DND-41 (cell line): ENCODE results near the gene HOXB7.

ENCODE experiments used
- ATAC-seq: fragments of 200-7000 bp; cut with Tn5 transposase; 3 replicates; pipeline ENCODE4 v1.9.1; 2021; ENCODE audit warnings: low read depth; ENCODE audit not compliant: insufficient read depth
- DNase-seq: peaks from one replicate; pipeline ENCODE4 v3.0.0-alpha.2; 2020
- H2AFZ ChIP-seq: 2 replicates; pipeline ENCODE4 v1.6.0; 2012; ENCODE audit warnings: low read depth, low read length
- H3K27ac ChIP-seq: 2 replicates; pipeline ENCODE4 v1.5.1; 2012; ENCODE audit warnings: low read length, inconsistent platforms
- H3K27me3 ChIP-seq: fragments of 200-600 bp; sonication (generic); 2 replicates; pipeline ENCODE4 v1.6.0; 2012; ENCODE audit warnings: low read length, mild to moderate bottlenecking, inconsistent platforms; ENCODE audit not compliant: insufficient read depth, poor library complexity
- H3K36me3 ChIP-seq: 2 replicates; pipeline ENCODE4 v1.5.1; 2012; ENCODE audit warnings: low read length, inconsistent platforms; ENCODE audit not compliant: insufficient read depth
- H3K4me1 ChIP-seq: 2 replicates; pipeline ENCODE4 v1.5.1; 2012; ENCODE audit warnings: mild to moderate bottlenecking, low read length; ENCODE audit not compliant: insufficient read depth
- H3K4me2 ChIP-seq: 2 replicates; pipeline ENCODE4 v1.6.0; 2012; ENCODE audit warnings: mild to moderate bottlenecking, moderate library complexity, low read length, inconsistent platforms; ENCODE audit not compliant: insufficient read depth
- H3K4me3 ChIP-seq, 2 experiments: fragments of 200-600 bp in 1 of 2; shearing (Covaris generic) in 1 of 2; 2 replicates each; pipeline ENCODE4 v1.5.1; 2012 to 2016; ENCODE audit warnings: inconsistent platforms in 2 of 2, low read length in 2 of 2, mild to moderate bottlenecking in 2 of 2, low read depth in 1 of 2, moderate library complexity in 1 of 2
- H3K79me2 ChIP-seq: 2 replicates; pipeline ENCODE4 v1.6.0; 2012; ENCODE audit warnings: low read length, inconsistent platforms; ENCODE audit not compliant: insufficient read depth
- H3K9ac ChIP-seq: 2 replicates; pipeline ENCODE4 v1.6.0; 2012; ENCODE audit warnings: low read depth, mild to moderate bottlenecking, inconsistent platforms, low read length, moderate library complexity
- H3K9me3 ChIP-seq: 2 replicates; pipeline ENCODE4 v1.5.1; 2012; ENCODE audit warnings: low read length, moderate library complexity, mild to moderate bottlenecking, inconsistent platforms; ENCODE audit not compliant: insufficient read depth, severe bottlenecking
- H4K20me1 ChIP-seq: 2 replicates; pipeline ENCODE4 v1.6.0; 2012; ENCODE audit warnings: low read length; ENCODE audit not compliant: insufficient read depth
- EZH2 ChIP-seq: IDR thresholded peaks from 3 replicates; pipeline ENCODE4 v1.6.1; 2012; ENCODE audit warnings: borderline replicate concordance, low read depth, mild to moderate bottlenecking, moderate library complexity, low read length, inconsistent platforms; ENCODE audit not compliant: severe bottlenecking
- TF ChIP-seq, protein P1 (sequence below): IDR thresholded peaks from 2 replicates; pipeline ENCODE4 v1.5.1; 2012; ENCODE audit warnings: borderline replicate concordance, low read length, moderate library complexity, mild to moderate bottlenecking; ENCODE audit not compliant: poor library complexity, severe bottlenecking; ENCODE audit errors: extremely low read depth

The HOXB7 gene

DNA sequence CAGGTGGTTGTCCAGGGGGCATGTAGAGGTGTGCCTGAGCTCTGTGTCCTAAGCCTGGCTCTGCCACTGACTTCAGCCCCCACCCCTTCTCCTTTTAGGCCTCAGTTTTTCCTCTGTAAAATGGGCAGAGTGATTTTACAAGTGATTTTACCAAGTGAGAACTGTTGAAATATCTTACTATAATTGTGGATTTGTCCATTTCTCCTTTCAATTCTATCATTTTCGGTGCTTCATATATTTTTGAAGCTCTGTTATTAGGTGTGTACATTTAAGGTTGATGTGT lies 37.1 kb upstream of the HOXB7 start:
- Histone ChIP-seq H3K4me3 (no peak overlapping the region), H3K27ac (no peak overlapping the region), H3K4me1 (no peaks in the 10 kb centered on the region), H3K36me3 (no peaks in the 10 kb centered on the region), H3K4me2 (no peak overlapping the region), H2AFZ (no peak overlapping the region), H3K9ac (no peak overlapping the region), H4K20me1 (no peaks in the 10 kb centered on the region), H3K9me3 (no peaks in the 10 kb centered on the region), H3K27me3 (peaks cover 9% of the 10 kb centered on the region), H3K79me2 (no peaks in the 10 kb centered on the region)
- no peak for ATAC-seq
- TF ChIP-seq, protein P1, sequence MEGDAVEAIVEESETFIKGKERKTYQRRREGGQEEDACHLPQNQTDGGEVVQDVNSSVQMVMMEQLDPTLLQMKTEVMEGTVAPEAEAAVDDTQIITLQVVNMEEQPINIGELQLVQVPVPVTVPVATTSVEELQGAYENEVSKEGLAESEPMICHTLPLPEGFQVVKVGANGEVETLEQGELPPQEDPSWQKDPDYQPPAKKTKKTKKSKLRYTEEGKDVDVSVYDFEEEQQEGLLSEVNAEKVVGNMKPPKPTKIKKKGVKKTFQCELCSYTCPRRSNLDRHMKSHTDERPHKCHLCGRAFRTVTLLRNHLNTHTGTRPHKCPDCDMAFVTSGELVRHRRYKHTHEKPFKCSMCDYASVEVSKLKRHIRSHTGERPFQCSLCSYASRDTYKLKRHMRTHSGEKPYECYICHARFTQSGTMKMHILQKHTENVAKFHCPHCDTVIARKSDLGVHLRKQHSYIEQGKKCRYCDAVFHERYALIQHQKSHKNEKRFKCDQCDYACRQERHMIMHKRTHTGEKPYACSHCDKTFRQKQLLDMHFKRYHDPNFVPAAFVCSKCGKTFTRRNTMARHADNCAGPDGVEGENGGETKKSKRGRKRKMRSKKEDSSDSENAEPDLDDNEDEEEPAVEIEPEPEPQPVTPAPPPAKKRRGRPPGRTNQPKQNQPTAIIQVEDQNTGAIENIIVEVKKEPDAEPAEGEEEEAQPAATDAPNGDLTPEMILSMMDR, result no peak
- no peak for TF ChIP-seq EZH2
- no peak for DNase-seq

DNA sequence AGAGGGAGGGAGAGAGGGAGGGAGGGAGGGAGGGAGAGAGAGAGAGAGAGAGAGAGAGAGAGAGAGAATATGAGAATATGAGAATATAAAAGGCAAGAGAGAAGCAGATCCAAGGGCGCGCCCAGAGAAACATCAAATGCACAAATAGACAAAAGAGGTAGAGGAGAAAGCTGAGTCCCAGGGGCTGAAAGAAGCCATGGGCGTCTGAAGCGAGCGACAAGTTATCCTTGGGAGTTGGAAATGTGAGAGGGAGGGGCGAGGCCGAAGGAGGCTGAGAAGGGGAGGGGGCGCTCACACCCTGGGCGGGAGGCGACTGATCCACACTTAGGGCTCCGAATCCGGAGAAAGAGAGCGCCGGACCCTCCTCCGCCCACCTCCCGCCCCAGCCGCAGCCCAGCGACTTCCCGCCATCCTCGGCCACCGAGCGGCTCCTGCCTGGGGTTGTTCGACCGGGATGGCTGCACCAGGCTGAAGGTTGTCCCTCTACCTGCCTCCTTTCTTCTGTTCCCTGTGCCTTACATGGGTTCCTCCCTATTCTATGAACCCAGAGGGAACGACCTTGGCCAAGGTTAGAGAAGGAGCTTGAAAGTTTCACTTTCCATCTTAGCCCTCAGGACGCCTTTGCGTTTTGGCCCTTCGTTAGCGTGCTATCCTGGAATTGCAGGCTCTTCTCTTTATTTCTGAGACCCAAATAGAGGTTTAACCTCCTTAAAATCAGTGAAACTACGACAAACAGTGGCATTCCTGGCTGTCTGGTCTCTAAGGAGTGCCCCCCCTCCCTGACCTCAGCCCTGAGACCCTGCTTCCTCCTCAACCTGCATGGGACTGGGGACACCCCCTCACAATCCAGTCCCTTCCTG lies 36.5 kb upstream of the HOXB7 start:
- Histone ChIP-seq H3K9ac (no peak overlapping the region), H3K27ac (no peak overlapping the region), H3K4me2 (no peak overlapping the region), H3K79me2 (no peaks in the 10 kb centered on the region), H3K4me3 (no peak overlapping the region), H2AFZ (no peak overlapping the region), H3K27me3 (peaks cover 9% of the 10 kb centered on the region), H3K9me3 (no peaks in the 10 kb centered on the region), H3K36me3 (no peaks in the 10 kb centered on the region), H4K20me1 (no peaks in the 10 kb centered on the region), H3K4me1 (no peaks in the 10 kb centered on the region)
- ATAC-seq (no peak), DNase-seq (no peak)
- TF ChIP-seq EZH2, result no peak
- TF ChIP-seq, protein P1, result no peak

DNA sequence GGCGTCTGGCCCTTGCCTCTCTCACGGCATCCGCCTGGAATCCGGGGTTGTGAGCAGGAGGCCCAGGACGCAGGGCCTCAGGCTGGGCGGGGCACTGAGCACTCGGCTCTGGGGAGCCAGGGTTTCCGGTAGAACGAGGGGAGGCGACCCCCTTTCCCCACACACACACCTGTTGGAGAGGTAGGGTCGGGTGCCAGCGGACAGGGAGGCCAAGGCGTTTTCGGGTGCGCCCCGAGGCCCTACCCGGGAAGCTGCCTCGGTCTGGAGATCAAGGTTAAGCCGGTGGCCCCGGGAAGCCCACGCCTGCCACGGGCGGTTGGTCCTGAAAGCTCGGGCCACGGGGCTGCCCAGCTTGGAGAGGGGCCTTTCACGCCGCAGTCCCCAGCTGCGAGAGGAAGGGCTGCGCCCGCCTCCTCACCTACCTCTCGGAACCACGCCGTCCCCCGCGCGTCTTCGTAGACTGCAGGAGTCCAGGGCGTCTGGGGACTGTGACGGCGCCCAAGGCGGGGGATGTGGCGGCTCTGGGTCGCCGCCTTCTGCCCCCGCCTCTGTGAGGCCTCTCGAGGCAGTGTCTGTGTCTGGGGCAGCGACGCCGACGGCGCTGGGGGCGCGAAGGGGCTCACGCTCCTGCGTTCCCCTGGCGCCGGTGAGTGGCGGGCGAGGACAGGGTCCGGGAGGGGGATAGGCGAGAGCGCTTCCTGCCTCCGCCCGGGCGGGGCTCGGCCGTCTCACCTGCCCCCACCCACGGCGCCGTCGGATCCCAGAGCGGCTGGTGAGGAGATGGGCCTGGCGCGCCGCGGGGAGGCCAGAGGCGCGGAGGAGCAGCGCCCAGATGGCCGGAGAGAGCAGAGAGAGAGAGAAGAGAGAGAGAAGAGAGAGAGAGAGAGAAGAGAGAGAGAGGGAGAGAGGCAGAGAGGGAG lies 35.6 kb upstream of the HOXB7 start:
- H3K79me2 ChIP-seq, result no peaks in the 10 kb centered on the region
- H3K4me3 ChIP-seq, result no peak overlapping the region
- no peaks in the 10 kb centered on the region for H3K9me3 ChIP-seq
- DNase-seq (no peak), ATAC-seq (no peak)
- TF ChIP-seq, protein P1, result no peak
- TF ChIP-seq EZH2, result no peak
- H3K27ac ChIP-seq, result no peak overlapping the region
- H3K4me2 ChIP-seq, result no peak overlapping the region
- H3K4me1 ChIP-seq, result no peaks in the 10 kb centered on the region
- H3K9ac ChIP-seq, result no peak overlapping the region
- peaks cover 9% of the 10 kb centered on the region for H3K27me3 ChIP-seq
- no peaks in the 10 kb centered on the region for H3K36me3 ChIP-seq
- H2AFZ ChIP-seq, result no peak overlapping the region
- no peaks in the 10 kb centered on the region for H4K20me1 ChIP-seq
